OCI-LY1 (cell line): Measurements from ENCODE around the gene OS9.

Experiments
- H2AFZ ChIP-seq: fragments of 200-600 bp; sonication (generic), shearing (Covaris generic); 2 replicates; pipeline ENCODE4 v1.6.0; 2014; ENCODE audit warnings: antibody characterized with exemption, mild to moderate bottlenecking, low read length
- H3F3A ChIP-seq: fragments of 200-600 bp; sonication (generic), shearing (Covaris generic); 2 replicates; pipeline ENCODE4 v1.6.0; 2014; ENCODE audit warnings: mild to moderate bottlenecking, antibody characterized with exemption, low read length, moderate library complexity; ENCODE audit not compliant: insufficient read depth
- H3K27ac ChIP-seq: fragments of 200-600 bp; sonication (generic); 2 replicates; pipeline ENCODE4 v1.5.1; 2014; ENCODE audit warnings: low read length, mixed run types, mild to moderate bottlenecking, low read depth; ENCODE audit not compliant: poor library complexity, severe bottlenecking
- H3K27me3 ChIP-seq: fragments of 200-600 bp; sonication (generic); 2 replicates; pipeline ENCODE4 v1.6.0; 2014; ENCODE audit warnings: antibody characterized with exemption, mild to moderate bottlenecking, low read length, moderate library complexity; ENCODE audit not compliant: insufficient read depth
- H3K36me3 ChIP-seq: fragments of 200-600 bp; sonication (generic); 2 replicates; pipeline ENCODE4 v1.6.1; 2014; ENCODE audit warnings: mild to moderate bottlenecking, antibody characterized with exemption, low read length, moderate library complexity, mixed read lengths; ENCODE audit not compliant: insufficient read depth
- H3K4me1 ChIP-seq: fragments of 200-600 bp; sonication (generic); 2 replicates; pipeline ENCODE4 v1.5.1; 2014; ENCODE audit warnings: mild to moderate bottlenecking, low read length, moderate library complexity; ENCODE audit not compliant: insufficient read depth, severe bottlenecking
- H3K4me2 ChIP-seq: fragments of 200-600 bp; sonication (generic), shearing (Covaris generic); 2 replicates; pipeline ENCODE4 v1.6.1; 2014; ENCODE audit warnings: low read length
- H3K4me3 ChIP-seq: fragments of 200-600 bp; sonication (generic); 2 replicates; pipeline ENCODE4 v1.5.1; 2014; ENCODE audit warnings: low read length, low read depth, mild to moderate bottlenecking, mixed read lengths; ENCODE audit not compliant: poor library complexity, severe bottlenecking
- H3K79me2 ChIP-seq: fragments of 200-600 bp; shearing (Covaris generic); 2 replicates; pipeline ENCODE4 v1.6.1; 2016; ENCODE audit warnings: mixed run types, low read length, mixed read lengths; ENCODE audit not compliant: insufficient read depth
- H3K9ac ChIP-seq: fragments of 200-600 bp; sonication (generic), shearing (Covaris generic); 2 replicates; pipeline ENCODE4 v1.6.1; 2014; ENCODE audit warnings: mild to moderate bottlenecking, low read length, mixed read lengths
- H3K9me2 ChIP-seq: fragments of 200-600 bp; sonication (generic), shearing (Covaris generic); 2 replicates; pipeline ENCODE4 v1.6.1; 2014; ENCODE audit warnings: low read depth, mild to moderate bottlenecking, low read length, mixed read lengths
- H3K9me3 ChIP-seq: fragments of 200-600 bp; shearing (Covaris generic); 2 replicates; pipeline ENCODE4 v1.6.1; 2014; ENCODE audit warnings: low read length, mixed read lengths
- H4K20me1 ChIP-seq: fragments of 200-600 bp; sonication (generic), shearing (Covaris generic); 2 replicates; pipeline ENCODE4 v1.6.0; 2016; ENCODE audit warnings: mild to moderate bottlenecking, low read length; ENCODE audit not compliant: insufficient read depth
- CTCF ChIP-seq: fragments of 200-600 bp; sonication (generic), shearing (Covaris generic); IDR thresholded peaks from 2 replicates; pipeline ENCODE4 v1.5.1; 2017; ENCODE audit warnings: mild to moderate bottlenecking, antibody characterized with exemption, low read length, moderate library complexity, mixed read lengths
- EZH2 ChIP-seq: fragments of 200-600 bp; sonication (generic), shearing (Covaris generic); IDR thresholded peaks from 2 replicates; pipeline ENCODE4 v1.8.0; 2017; ENCODE audit warnings: borderline replicate concordance, mixed run types, mild to moderate bottlenecking, antibody characterized with exemption, low read length, moderate library complexity, mixed read lengths

The OS9 gene

GRCh38 chr12:57730336-57731067 lies 36.6 kb downstream of the OS9 start:
- H3F3A ChIP-seq: no peaks in the 10 kb centered on the region
- no peak for TF ChIP-seq CTCF
- no peak for TF ChIP-seq EZH2
- no peaks in the 10 kb centered on the region for H3K27me3 ChIP-seq
- no peak overlapping the region for H3K9ac ChIP-seq
- H3K9me3 ChIP-seq: no peaks in the 10 kb centered on the region
- no peak overlapping the region for H2AFZ ChIP-seq
- H3K36me3 ChIP-seq: peaks cover 58% of the 10 kb centered on the region
- H4K20me1 ChIP-seq: no peaks in the 10 kb centered on the region
- no peaks in the 10 kb centered on the region for H3K79me2 ChIP-seq
- H3K4me2 ChIP-seq: no peak overlapping the region
- no peak overlapping the region for H3K27ac ChIP-seq
- no peaks in the 10 kb centered on the region for H3K9me2 ChIP-seq
- H3K4me3 ChIP-seq: no peak overlapping the region
- H3K4me1 ChIP-seq: no peaks in the 10 kb centered on the region

GRCh38 chr12:57731411-57732080 lies 37.6 kb downstream of the OS9 start:
- Histone ChIP-seq H3K9me2 (no peaks in the 10 kb centered on the region), H4K20me1 (no peaks in the 10 kb centered on the region), H3K4me3 (no peak overlapping the region), H2AFZ (no peak overlapping the region), H3K4me1 (no peaks in the 10 kb centered on the region), H3K9ac (no peak overlapping the region), H3F3A (no peaks in the 10 kb centered on the region), H3K36me3 (peaks cover 52% of the 10 kb centered on the region), H3K4me2 (no peak overlapping the region), H3K79me2 (no peaks in the 10 kb centered on the region), H3K27ac (no peak overlapping the region), H3K27me3 (no peaks in the 10 kb centered on the region), H3K9me3 (no peaks in the 10 kb centered on the region)
- TF ChIP-seq EZH2: no peak

DNA sequence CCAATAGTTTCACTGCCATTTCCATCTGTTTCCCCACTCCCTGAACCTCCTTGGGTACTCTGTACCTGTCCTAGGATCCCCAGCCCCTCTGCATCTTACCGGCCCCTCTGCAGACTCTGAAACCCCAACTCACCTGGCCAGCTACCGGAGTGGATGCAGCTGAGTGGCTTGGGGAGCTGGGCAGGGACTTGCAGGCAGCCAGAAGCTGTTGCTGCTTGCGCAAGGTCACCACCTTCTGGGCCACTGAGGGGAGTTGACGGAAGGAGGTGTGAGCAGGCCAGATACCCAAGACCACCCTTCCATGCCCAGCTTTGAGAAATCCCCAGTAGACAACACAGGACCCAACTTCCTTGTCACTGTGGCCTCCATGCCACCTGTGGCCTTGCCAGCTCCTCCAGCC lies 38.3 kb downstream of the OS9 start:
- Histone ChIP-seq H3K4me2 (no peak overlapping the region), H3K9me2 (no peaks in the 10 kb centered on the region), H3K9me3 (no peaks in the 10 kb centered on the region), H3F3A (no peaks in the 10 kb centered on the region), H3K4me1 (no peaks in the 10 kb centered on the region), H3K27me3 (no peaks in the 10 kb centered on the region), H4K20me1 (no peaks in the 10 kb centered on the region), H3K36me3 (peaks cover 45% of the 10 kb centered on the region), H3K79me2 (no peaks in the 10 kb centered on the region), H2AFZ (no peak overlapping the region), H3K27ac (no peak overlapping the region), H3K9ac (no peak overlapping the region), H3K4me3 (no peak overlapping the region)
- no peak for TF ChIP-seq CTCF
- TF ChIP-seq EZH2: no peak
